Measurements from ENCODE around the gene TNFRSF8. TPM values are rescaled to one million over a fixed set of nuclear protein-coding genes. Genes with fewer than 3 reads are reported as not detected.

TNFRSF8 gene
- total RNA-seq, 1 experiment from 2014 or later: 0.13 TPM

GRCh38 chr1:12147201-12147701 lies 84.1 kb downstream of the TNFRSF8 start:
- H3K9me3 ChIP-seq (ENCODE audit: control insufficient read depth, insufficient read depth, low read depth, low read length): peaks cover 3% of the 10 kb centered on the region; the same call in 1 of the 2 replicates
- intact Hi-C loops (cut with micrococcal nuclease; ENCODE audit: unreplicated experiment) (no loop called here), in situ Hi-C loops (cut with HindIII; ENCODE audit: low pct_unique_long_range_greater_than_20kb, low sequenced_read_pairs) (no loop called here)
- ATAC-seq: no peak
- peaks cover 14% of the 10 kb centered on the region for H3K4me1 ChIP-seq (ENCODE audit: control insufficient read depth, insufficient read depth, low read length)
- ChIA-PET CTCF (no interaction called here), POLR2A (no interaction called here)
- H3K27me3 ChIP-seq (ENCODE audit: control insufficient read depth, insufficient read depth, low read length): no peaks in the 10 kb centered on the region
- no peak overlapping the region for H3K27ac ChIP-seq (ENCODE audit: low read length)
- no peaks in the 10 kb centered on the region for H3K36me3 ChIP-seq (ENCODE audit: control insufficient read depth, insufficient read depth, low read length)
- TF ChIP-seq TCF7L2 (IDR thresholded peaks at IDR 0.05; ENCODE audit: low read depth, low read length) (no peak), SIN3A (IDR thresholded peaks at IDR 0.05; ENCODE audit: borderline replicate concordance, insufficient read depth, low read depth, low read length) (no peak), POLR2AphosphoS5 (IDR thresholded peaks at IDR 0.05; ENCODE audit: low read depth, low read length) (no peak)
- TF ChIP-seq, protein P1, sequence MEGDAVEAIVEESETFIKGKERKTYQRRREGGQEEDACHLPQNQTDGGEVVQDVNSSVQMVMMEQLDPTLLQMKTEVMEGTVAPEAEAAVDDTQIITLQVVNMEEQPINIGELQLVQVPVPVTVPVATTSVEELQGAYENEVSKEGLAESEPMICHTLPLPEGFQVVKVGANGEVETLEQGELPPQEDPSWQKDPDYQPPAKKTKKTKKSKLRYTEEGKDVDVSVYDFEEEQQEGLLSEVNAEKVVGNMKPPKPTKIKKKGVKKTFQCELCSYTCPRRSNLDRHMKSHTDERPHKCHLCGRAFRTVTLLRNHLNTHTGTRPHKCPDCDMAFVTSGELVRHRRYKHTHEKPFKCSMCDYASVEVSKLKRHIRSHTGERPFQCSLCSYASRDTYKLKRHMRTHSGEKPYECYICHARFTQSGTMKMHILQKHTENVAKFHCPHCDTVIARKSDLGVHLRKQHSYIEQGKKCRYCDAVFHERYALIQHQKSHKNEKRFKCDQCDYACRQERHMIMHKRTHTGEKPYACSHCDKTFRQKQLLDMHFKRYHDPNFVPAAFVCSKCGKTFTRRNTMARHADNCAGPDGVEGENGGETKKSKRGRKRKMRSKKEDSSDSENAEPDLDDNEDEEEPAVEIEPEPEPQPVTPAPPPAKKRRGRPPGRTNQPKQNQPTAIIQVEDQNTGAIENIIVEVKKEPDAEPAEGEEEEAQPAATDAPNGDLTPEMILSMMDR (IDR thresholded peaks at IDR 0.05): no peak
- TF ChIP-seq, protein P2, sequence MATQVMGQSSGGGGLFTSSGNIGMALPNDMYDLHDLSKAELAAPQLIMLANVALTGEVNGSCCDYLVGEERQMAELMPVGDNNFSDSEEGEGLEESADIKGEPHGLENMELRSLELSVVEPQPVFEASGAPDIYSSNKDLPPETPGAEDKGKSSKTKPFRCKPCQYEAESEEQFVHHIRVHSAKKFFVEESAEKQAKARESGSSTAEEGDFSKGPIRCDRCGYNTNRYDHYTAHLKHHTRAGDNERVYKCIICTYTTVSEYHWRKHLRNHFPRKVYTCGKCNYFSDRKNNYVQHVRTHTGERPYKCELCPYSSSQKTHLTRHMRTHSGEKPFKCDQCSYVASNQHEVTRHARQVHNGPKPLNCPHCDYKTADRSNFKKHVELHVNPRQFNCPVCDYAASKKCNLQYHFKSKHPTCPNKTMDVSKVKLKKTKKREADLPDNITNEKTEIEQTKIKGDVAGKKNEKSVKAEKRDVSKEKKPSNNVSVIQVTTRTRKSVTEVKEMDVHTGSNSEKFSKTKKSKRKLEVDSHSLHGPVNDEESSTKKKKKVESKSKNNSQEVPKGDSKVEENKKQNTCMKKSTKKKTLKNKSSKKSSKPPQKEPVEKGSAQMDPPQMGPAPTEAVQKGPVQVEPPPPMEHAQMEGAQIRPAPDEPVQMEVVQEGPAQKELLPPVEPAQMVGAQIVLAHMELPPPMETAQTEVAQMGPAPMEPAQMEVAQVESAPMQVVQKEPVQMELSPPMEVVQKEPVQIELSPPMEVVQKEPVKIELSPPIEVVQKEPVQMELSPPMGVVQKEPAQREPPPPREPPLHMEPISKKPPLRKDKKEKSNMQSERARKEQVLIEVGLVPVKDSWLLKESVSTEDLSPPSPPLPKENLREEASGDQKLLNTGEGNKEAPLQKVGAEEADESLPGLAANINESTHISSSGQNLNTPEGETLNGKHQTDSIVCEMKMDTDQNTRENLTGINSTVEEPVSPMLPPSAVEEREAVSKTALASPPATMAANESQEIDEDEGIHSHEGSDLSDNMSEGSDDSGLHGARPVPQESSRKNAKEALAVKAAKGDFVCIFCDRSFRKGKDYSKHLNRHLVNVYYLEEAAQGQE (IDR thresholded peaks at IDR 0.05; ENCODE audit: insufficient read depth in 1 of 2, low read depth in 2 of 2, low read length in 1 of 2): no peak
- no peak for DNase-seq (ENCODE audit: low read depth, low spot score)
- H3K4me3 ChIP-seq (ENCODE audit: low read depth in 2 of 2, low read length in 2 of 2): no peak overlapping the region
- BruUV-seq (replicated peaks): no TSS peak

DNA sequence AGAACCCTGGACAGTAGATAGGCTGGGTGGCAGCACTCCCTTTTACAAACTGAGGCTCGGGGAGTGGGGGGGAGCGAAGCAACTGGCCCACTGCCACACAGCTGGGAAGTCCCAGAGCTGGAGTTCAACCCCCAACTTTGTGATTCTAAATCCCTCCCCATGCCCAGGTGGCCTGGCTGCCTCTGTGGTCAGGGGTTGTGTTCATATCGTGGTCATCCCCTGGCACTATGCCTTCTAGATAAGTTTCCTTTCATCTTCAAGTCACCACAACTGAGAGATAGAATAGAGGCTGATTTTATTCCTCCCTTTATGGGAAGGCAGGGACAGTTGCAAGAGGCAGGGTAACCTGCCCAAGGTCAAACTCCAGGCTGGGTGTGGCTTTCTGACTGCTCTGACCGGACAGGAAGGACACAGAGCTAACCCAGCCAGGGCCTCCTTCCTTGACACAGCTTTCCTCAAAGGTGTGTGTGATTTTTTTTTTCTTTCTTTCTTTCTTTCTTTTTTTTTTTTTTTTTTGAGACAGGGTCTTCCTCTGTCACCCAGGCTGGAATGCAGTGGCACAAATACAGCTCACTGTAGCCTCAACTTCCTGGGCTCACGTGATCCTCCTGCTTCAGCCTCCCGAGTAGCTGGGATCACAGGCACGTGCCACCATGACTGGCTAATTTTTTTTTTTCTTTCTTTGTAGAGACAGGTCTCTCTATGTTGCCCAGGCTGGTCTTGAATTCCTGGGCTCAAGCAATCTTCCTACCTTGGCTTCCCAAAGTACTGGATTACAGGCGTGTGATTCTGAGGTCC lies 85.3 kb downstream of the TNFRSF8 start:
- DNase-seq (ENCODE audit: low read depth, low spot score) (no peak), ATAC-seq (no peak)
- ChIA-PET POLR2A (interaction anchor here (0.6 kb wide), 3 partner anchors 37 to 124 kb away, joined by 3 to 9 read pairs (median 8); no protein-coding TSS in a partner anchor), CTCF (interaction anchor here (0.9 kb wide), 1 partner anchor 18 kb away, joined by 3 read pairs; no protein-coding TSS in a partner anchor)
- no peaks in the 10 kb centered on the region for H3K27me3 ChIP-seq (ENCODE audit: control insufficient read depth, insufficient read depth, low read length)
- no peak overlapping the region for H3K27ac ChIP-seq (ENCODE audit: low read length)
- peaks cover 3% of the 10 kb centered on the region; the same call in 1 of the 2 replicates for H3K9me3 ChIP-seq (ENCODE audit: control insufficient read depth, insufficient read depth, low read depth, low read length)
- no TSS peak for BruUV-seq (replicated peaks)
- peaks cover 18% of the 10 kb centered on the region for H3K4me1 ChIP-seq (ENCODE audit: control insufficient read depth, insufficient read depth, low read length)
- TF ChIP-seq, protein P1 (IDR thresholded peaks at IDR 0.05): no peak
- TF ChIP-seq POLR2AphosphoS5 (IDR thresholded peaks at IDR 0.05; ENCODE audit: low read depth, low read length): no peak
- no peak for TF ChIP-seq TCF7L2 (IDR thresholded peaks at IDR 0.05; ENCODE audit: low read depth, low read length)
- no peak for TF ChIP-seq SIN3A (IDR thresholded peaks at IDR 0.05; ENCODE audit: borderline replicate concordance, insufficient read depth, low read depth, low read length)
- TF ChIP-seq, protein P2 (IDR thresholded peaks at IDR 0.05; ENCODE audit: insufficient read depth in 1 of 2, low read depth in 2 of 2, low read length in 1 of 2): no peak
- H3K36me3 ChIP-seq (ENCODE audit: control insufficient read depth, insufficient read depth, low read length): no peaks in the 10 kb centered on the region
- in situ Hi-C loops (cut with HindIII; ENCODE audit: low pct_unique_long_range_greater_than_20kb, low sequenced_read_pairs): no loop called here
- intact Hi-C loops (cut with micrococcal nuclease; ENCODE audit: unreplicated experiment): no loop called here
- no peak overlapping the region for H3K4me3 ChIP-seq (ENCODE audit: low read depth in 2 of 2, low read length in 2 of 2)

Measured in Panc1 (cell line).